ENCODE results near the gene BEST4. TPM values are rescaled to one million over a fixed set of nuclear protein-coding genes. Genes with fewer than 3 reads are reported as not detected.

BEST4 gene
- total and polyA plus RNA-seq, 2 of the 13 experiments (the other 11 are each of a cell fraction or from before 2014, with no cell fraction given): 0.77 to 1.4 TPM

DNA sequence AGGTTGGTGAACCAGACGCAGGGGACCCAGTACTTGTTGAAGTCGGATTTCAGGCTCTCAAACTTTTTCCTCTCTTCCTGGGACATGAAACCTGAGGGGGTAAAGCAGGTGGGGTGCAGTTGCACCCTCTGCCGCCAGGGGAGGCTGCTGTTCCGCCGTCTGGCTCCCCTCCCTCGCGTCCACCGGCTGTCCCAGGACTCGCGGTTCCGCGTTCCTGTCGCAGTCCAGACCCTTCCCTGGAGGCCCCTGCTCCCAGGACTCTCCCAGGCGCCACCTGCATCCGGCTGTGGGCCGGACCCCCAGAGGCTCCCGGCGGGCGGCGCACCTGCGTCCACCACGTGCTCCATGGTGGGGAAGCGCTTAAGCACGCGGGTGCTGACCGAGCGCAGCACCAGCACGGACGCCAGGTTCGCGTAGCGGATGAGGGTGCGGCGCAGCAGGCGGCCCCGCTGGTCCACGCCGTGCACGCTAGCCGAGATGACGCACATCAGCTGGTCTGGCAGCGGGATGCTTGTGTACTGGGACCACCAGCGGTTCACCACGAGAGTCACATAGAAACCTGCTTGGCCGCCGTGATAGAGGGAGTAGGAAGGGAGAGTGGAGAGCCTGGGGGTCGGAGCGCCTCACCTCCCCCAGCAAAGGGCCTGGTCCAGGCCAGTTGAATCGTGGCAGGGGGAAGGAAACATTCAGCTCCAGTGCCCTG is 1.7 kb downstream of the BEST4 start (continued):
- TF ChIP-seq ZNF263 (CRISPR knock-in tag; IDR thresholded peaks at IDR 0.05) (0 out of 2 replicates have a peak, but pooled peaks have one; percentile 4), ZNF317 (CRISPR knock-in tag; IDR thresholded peaks at IDR 0.05) (no peak), ZNF792 (CRISPR knock-in tag; IDR thresholded peaks at IDR 0.05) (0 out of 2 replicates have a peak, but pooled peaks have one; percentile 24), SRSF9 (IDR thresholded peaks at IDR 0.05; ENCODE audit: borderline replicate concordance, insufficient read depth, low read depth, low read length, poor library complexity, severe bottlenecking) (no peak), CENPT (CRISPR knock-in tag; IDR thresholded peaks at IDR 0.05; ENCODE audit: low read depth) (0 out of 2 replicates have a peak, but pooled peaks have one; percentile 39), RBM39 (IDR thresholded peaks at IDR 0.05; ENCODE audit: low read depth, low read length, poor library complexity, severe bottlenecking) (no peak), MIER2 (CRISPR knock-in tag; IDR thresholded peaks at IDR 0.05) (no peak), CHD2 (IDR thresholded peaks at IDR 0.05; ENCODE audit: low read depth, low read length) (no peak), ZNF34 (CRISPR knock-in tag; IDR thresholded peaks at IDR 0.05; ENCODE audit: borderline replicate concordance) (no peak), AGO1 (IDR thresholded peaks at IDR 0.05; ENCODE audit: low read depth, low read length, poor library complexity, severe bottlenecking) (peak; percentile 76), FOSL1 (CRISPR knock-in tag; IDR thresholded peaks at IDR 0.05; ENCODE audit: borderline replicate concordance) (no peak), RFX1 (IDR thresholded peaks at IDR 0.05) (no peak), ZNF746 (CRISPR knock-in tag; IDR thresholded peaks at IDR 0.05) (no peak), ZNF572 (CRISPR knock-in tag; IDR thresholded peaks at IDR 0.05) (no peak), ZSCAN30 (CRISPR knock-in tag; IDR thresholded peaks at IDR 0.05) (no peak), SAP130 (CRISPR knock-in tag; IDR thresholded peaks at IDR 0.05; ENCODE audit: low read depth) (peak; percentile 70; the same call in 1 of the 2 replicates), SALL2 (CRISPR knock-in tag; IDR thresholded peaks at IDR 0.05) (no peak)
- TF ChIP-seq, protein P1, sequence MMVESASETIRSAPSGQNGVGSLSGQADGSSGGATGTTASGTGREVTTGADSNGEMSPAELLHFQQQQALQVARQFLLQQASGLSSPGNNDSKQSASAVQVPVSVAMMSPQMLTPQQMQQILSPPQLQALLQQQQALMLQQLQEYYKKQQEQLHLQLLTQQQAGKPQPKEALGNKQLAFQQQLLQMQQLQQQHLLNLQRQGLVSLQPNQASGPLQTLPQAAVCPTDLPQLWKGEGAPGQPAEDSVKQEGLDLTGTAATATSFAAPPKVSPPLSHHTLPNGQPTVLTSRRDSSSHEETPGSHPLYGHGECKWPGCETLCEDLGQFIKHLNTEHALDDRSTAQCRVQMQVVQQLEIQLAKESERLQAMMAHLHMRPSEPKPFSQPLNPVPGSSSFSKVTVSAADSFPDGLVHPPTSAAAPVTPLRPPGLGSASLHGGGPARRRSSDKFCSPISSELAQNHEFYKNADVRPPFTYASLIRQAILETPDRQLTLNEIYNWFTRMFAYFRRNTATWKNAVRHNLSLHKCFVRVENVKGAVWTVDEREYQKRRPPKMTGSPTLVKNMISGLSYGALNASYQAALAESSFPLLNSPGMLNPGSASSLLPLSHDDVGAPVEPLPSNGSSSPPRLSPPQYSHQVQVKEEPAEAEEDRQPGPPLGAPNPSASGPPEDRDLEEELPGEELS (CRISPR knock-in tag; IDR thresholded peaks at IDR 0.05): no peak
- TF ChIP-seq, protein P2, sequence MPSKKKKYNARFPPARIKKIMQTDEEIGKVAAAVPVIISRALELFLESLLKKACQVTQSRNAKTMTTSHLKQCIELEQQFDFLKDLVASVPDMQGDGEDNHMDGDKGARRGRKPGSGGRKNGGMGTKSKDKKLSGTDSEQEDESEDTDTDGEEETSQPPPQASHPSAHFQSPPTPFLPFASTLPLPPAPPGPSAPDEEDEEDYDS (CRISPR knock-in tag; IDR thresholded peaks at IDR 0.05): peak; percentile 18; the same call in 1 of the 2 replicates
- TF ChIP-seq, protein P3, sequence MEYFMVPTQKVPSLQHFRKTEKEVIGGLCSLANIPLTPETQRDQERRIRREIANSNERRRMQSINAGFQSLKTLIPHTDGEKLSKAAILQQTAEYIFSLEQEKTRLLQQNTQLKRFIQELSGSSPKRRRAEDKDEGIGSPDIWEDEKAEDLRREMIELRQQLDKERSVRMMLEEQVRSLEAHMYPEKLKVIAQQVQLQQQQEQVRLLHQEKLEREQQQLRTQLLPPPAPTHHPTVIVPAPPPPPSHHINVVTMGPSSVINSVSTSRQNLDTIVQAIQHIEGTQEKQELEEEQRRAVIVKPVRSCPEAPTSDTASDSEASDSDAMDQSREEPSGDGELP (IDR thresholded peaks at IDR 0.05; ENCODE audit: borderline replicate concordance, low read depth): peak; percentile 47; the same call in 1 of the 2 replicates
- TF ChIP-seq, protein P4, sequence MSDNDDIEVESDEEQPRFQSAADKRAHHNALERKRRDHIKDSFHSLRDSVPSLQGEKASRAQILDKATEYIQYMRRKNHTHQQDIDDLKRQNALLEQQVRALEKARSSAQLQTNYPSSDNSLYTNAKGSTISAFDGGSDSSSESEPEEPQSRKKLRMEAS (IDR thresholded peaks at IDR 0.05): peak; percentile 83
- TF ChIP-seq, protein P5, sequence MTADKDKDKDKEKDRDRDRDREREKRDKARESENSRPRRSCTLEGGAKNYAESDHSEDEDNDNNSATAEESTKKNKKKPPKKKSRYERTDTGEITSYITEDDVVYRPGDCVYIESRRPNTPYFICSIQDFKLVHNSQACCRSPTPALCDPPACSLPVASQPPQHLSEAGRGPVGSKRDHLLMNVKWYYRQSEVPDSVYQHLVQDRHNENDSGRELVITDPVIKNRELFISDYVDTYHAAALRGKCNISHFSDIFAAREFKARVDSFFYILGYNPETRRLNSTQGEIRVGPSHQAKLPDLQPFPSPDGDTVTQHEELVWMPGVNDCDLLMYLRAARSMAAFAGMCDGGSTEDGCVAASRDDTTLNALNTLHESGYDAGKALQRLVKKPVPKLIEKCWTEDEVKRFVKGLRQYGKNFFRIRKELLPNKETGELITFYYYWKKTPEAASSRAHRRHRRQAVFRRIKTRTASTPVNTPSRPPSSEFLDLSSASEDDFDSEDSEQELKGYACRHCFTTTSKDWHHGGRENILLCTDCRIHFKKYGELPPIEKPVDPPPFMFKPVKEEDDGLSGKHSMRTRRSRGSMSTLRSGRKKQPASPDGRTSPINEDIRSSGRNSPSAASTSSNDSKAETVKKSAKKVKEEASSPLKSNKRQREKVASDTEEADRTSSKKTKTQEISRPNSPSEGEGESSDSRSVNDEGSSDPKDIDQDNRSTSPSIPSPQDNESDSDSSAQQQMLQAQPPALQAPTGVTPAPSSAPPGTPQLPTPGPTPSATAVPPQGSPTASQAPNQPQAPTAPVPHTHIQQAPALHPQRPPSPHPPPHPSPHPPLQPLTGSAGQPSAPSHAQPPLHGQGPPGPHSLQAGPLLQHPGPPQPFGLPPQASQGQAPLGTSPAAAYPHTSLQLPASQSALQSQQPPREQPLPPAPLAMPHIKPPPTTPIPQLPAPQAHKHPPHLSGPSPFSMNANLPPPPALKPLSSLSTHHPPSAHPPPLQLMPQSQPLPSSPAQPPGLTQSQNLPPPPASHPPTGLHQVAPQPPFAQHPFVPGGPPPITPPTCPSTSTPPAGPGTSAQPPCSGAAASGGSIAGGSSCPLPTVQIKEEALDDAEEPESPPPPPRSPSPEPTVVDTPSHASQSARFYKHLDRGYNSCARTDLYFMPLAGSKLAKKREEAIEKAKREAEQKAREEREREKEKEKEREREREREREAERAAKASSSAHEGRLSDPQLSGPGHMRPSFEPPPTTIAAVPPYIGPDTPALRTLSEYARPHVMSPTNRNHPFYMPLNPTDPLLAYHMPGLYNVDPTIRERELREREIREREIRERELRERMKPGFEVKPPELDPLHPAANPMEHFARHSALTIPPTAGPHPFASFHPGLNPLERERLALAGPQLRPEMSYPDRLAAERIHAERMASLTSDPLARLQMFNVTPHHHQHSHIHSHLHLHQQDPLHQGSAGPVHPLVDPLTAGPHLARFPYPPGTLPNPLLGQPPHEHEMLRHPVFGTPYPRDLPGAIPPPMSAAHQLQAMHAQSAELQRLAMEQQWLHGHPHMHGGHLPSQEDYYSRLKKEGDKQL (CRISPR knock-in tag; IDR thresholded peaks at IDR 0.05; ENCODE audit: low read depth): no peak

Measured in HepG2 (cell line).